ENCODE measurements around the gene NDUFA12.

NDUFA12 gene

DNA sequence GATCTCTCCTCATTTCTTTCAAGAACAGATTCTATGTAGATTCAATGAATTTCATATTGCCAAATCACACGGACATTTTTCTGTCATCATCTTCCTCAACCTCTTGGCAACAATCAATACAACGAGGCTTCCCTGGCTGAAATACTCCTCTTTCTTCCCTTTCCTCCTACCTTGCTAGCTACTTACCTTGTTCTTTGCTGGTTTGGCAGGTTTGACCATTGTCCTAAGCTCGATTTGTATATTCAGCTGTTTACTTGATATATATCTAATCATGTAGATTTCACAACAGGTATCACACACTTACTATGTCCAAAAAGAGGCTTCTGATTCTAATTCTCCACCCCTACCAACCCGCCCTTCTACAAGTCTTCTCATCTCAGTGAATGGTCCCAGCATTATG lies 23.6 kb downstream of the NDUFA12 start:
- no peak for DNase-seq

DNA sequence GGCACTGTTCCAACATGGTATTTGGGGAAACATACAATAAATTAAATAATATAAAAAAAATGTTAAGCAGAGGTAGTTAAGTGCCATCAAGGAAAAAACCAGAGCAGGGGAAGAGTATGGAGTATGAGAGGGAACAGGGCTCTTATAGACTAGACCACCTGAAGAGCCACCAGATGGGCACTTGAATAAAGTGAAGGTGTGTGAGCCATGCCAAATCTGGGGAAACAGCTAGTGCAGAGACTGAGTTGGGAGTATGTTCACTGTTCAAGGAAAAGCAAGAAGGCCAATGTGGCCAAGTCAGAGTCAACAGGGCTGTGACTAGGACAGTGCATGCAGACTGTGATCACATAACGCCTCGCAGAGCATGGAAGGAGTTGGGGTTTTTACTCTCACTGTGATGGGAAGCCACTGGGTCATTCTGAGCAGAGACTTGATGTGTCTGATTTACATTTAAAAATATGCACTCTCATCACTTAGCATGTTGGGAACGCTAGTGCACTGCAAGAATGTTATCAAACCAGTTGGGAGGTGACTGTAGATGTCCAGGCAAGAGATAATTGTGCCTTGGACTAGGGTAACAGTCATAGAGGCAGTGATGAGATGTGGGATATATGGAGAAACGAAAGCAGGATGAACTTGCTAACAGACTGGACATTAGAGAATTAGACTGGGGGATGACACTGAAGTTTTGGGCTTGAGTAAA lies 25.6 kb downstream of the NDUFA12 start:
- DNase-seq = no peak

DNA sequence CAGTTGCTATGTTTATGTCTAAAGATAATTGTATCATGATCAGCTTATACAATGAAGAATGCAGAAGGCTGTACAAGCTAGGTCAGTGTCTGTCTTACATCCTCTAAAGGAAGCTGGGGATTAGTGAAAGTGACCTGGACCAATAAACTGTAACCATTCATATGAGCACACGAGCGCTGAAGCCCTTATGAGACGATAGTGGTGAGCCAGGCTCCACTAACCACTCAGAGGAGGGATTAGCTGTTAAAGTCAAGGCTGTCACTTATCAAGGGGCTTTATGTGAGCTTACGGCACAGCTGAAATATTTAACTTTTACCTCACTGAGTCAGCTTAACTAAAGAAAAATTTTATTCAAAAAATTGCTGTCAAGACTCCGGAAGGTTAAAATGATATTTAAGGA lies 30.3 kb downstream of the NDUFA12 start:
- DNase-seq = no peak

DNA sequence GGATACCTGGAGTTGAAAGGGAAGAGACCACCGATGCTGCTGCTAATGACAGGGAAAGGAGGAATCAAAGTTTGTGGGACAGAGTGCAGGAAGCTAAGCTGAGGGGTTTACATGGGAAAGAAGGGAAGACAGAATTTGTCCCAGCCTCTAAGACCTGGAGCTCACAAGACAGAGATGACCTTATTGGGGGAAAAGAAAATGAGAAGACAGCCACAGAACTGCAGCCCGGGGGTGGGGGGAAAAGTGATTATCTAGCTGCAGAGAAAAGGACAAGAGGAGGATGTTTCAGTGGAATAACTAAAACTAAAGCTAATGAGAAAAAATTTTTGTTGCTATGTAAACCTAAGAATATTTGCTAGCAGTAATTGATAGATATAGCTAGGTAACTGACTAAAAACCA lies 30.7 kb downstream of the NDUFA12 start:
- DNase-seq = no peak

DNA sequence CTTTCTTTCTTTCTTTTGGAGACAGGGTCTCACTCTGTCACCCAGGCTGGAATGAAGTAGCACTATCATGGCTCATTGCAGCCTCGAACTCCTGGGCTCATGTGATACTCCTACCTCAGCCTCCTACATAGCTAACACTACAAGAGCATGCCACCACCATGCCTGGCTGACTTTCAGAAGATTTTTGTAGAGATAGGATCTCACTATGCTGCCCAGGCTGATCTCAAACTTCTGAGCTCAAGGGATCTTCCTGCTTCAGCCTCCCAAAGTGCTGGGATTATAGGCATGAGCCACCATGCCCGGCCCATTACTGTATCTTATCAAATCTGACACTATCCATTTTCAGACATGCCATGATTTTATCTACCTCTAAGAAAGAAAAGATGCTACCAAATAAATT lies 31.6 kb downstream of the NDUFA12 start:
- no peak for DNase-seq

DNA sequence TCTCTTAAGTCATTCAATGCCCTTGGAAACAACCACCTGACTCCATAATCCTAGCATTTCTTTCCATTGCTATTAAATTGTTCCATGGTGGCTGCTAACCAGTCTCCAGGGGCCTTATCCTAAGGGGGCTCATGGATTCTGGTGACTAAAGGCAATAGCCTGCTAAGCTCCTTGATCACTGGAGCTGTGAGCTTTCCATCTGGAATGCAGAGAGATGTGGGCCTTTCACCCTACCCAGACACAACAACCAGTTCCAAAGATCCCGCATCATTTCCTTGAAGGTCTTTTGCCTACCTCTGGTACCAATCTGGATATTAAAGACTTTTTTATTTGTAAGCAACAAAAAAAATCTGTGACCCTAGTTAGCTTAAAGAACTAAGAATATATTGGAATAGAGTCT lies 32.9 kb downstream of the NDUFA12 start:
- DNase-seq = no peak

DNA sequence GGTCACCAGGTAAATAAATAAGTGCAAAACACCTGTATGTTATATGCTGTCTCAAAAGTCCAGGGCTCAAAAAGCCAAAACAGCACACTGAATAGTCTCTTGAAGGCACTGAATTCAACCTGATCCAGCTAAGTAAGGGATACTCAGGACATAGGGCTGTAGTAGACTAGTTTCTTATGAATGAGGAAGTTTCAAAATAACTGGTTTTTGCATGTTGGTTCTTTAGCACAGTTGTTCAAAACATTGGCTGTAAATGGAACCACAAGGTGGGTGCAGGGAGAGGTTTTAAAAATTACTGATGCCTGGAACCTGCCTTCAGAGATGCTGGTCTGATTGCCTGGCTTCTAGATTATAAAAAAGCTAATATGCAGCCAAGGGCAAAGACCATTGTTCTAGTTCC lies 34.1 kb downstream of the NDUFA12 start:
- DNase-seq = no peak

DNA sequence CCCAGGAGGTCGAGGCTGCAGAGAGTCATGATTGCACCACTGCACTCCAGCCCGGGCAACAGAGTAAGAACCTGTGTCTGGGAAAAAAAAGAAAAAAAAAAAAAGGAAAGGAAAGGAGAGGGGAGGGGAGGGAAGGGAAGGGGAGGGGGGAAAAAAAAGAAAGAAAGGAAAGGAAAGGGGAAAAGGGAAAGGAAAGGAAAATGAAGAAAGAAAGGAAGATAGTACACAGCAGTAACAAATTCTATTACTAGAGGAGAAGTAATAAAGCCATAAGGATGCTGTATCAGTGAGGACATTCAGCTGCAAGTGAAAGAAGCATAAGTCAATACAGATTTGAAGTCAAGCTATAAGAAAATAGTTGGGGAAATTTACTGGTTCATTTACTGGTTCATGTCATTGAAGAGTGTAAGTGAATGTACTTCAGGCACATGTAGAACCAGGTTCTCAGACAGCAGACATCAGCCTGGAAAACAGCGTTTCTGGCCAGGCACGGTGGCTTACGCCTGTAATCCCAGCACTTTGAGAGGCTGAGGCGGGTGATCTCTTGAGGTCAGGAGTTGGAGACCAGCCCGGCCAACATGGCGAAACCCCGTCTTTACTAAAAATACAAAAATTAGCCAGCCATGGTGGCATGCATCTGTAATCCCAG lies 37.4 kb downstream of the NDUFA12 start:
- no peak for DNase-seq

DNA sequence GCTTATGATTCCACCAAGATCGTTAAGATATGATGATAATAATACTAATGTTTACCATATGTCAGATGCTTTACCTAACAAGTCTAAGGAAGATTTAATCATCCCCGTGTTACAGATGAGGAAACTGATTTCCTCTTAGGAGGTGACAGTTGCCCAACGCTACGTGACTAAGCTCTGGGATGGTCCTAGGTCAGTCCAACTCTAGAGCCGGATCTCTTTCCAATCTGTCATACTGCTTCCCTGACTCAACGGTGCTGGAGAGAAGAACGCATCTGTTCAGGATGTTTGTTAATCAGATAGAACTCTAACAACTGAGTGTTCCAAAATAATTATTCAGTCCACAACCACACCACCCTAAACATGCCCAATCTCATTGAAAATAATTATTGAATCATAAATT lies 39.8 kb downstream of the NDUFA12 start:
- DNase-seq = no peak

DNA sequence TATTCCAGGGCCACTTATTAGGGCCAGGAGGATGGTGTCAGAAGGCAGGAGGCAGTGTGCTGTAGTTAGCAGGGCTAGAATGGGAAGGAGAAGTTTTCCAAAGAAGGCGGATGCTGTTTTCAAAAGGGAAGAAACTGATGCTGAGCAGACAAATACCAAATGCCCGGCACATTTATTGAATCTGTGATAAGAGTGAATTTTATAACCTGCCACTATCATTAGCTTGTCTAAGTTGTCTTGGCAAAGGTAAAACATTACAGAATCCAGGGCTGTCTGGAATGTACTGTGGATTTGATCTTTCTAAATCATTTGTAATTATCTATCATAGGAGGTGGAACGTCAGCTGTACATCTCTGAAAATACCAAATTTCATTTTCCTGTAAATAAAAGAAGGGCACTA lies 40.8 kb downstream of the NDUFA12 start:
- DNase-seq = no peak

DNA sequence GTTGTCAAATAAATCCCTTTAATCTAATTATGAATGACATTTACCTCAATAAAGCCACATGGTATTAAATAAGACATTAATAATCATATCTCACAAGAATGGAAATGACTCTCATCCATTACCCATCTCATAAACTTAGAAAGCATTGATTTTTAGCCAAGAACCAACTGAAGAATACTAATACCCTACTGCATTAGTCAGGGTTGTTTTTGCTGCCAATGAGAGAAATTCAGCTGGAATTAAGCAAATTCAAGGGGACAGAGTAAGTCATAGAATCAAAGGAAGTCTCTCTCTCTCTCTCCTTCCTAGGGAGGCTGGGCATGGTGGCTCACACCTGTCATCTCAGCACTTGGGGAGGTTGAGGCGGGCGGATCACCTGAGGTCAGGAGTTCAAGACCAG lies 41.6 kb downstream of the NDUFA12 start:
- DNase-seq = no peak

DNA sequence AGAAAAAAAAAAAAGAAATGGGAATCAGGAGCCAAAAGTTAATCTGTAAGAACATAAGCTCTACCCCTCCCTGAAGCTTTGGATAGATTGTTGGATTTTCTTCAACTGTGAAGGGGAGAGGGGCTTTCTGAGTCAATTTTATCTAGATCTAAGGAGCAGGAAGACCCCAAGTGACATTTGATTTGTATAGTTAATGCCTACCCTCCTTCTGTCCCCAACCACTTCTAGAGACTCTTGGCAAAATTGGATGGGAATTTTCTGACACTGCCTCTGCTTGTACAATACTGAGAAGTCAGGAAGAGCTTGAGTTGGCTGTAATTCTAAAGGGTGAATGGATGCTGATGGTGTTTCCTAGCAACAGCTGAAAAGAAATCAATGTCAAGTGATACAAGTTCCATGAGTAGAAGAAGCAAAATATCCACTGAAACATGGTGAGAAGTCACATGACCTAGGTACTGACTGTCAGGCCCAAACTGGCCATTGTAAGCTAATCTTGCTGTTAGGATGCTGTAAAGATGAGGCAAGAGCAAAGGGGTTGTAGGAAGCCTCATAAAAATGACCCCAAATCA lies 42.2 kb downstream of the NDUFA12 start:
- no peak for DNase-seq

DNA sequence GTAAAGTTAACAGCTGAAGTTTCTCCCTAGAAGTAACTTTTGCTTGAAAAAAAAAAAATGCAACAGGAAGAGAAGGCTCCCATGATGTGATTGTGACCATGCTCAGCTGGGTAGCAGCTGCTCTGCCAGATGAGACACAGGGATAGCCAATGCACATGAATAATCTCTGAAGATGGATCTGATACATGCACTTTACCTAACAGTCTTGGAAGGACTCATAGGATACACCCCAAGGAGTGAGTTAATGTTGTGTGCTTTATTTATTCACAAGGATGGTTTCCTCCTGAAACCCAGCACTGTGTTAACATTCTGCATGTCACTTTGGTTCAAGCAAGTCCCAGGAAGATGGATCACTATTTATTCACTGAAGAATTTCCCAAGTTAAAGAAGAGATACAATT lies 46.5 kb downstream of the NDUFA12 start:
- no peak for DNase-seq

DNA sequence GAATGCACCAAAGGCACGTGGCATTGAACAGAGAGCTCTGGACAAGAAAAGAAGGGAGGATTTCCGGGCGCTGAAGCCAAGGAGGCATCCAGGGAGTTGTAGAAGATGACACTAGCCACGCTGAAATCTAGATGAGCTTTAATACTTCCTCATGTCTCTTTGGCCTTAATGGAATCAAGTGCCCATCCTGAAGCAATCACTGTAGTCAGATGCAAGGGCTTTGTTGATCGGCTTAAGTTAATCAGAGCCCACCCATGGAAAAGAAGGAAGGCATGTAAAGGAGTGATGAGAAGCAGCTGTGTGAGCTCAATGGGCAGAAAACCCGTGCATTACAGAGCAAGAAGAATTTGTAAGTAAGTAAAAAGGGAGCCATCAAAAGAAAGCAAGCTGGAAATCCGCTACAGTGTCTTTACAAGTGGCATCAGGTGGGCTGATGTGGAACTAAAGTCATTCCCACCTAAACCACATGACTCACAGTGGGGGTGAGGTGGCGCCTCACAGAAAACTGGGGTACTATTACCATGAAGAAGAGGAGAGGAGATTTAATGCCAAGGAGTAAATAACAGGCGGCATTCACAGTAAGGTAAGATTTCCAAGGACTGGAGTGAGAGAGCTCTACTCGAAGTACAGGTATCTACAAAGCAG lies 48.4 kb downstream of the NDUFA12 start:
- no peak for DNase-seq

DNA sequence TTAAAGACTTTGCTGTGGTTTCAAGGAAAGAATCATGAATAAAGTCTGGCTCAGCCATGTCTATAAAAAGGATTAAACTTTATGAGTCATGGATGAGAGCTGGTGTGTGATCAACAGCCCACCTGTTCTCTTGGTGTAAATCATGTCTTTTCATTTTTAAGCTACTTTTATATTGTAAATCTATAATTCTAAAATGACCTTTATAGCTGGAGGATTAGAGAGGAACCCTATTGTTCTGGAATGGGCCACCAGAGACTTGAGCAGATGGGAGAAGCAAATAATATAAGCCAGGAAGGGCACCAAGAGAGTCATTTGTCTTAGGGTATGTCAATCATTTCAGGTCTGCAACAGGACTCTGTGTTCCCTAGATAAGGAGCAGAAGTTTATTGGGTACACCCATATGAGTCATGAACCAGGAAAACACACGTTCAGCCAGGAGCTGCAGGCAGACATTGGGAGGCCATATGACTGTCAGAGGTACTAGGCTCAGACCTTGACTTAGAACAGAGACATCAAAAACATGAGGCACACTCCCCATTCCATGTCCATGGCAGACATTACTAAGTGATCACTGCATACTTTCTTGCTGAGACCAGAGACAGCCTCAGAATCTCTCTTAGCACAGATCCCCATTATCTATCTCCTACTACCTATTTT lies 49.3 kb downstream of the NDUFA12 start:
- no peak for DNase-seq

DNA sequence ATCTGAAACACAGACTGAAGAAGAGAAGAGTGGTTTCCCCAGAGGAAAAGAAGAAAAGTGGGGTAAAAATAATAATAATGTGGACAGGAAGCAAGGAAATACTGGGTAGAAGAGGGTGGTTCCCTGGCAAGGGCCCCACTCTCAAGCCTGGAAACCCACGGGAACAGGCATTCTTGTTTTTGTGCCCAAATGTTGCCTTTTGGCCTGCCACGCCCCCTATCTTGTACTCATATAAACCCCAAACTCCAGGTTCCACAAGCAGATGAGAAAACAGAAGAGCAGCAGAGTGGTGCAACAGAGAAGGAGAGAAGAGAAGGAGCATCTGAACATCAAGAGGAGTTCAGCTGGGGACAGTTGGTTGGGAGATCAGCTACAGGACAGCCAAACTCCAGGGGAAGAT lies 51.2 kb downstream of the NDUFA12 start:
- DNase-seq = no peak

DNA sequence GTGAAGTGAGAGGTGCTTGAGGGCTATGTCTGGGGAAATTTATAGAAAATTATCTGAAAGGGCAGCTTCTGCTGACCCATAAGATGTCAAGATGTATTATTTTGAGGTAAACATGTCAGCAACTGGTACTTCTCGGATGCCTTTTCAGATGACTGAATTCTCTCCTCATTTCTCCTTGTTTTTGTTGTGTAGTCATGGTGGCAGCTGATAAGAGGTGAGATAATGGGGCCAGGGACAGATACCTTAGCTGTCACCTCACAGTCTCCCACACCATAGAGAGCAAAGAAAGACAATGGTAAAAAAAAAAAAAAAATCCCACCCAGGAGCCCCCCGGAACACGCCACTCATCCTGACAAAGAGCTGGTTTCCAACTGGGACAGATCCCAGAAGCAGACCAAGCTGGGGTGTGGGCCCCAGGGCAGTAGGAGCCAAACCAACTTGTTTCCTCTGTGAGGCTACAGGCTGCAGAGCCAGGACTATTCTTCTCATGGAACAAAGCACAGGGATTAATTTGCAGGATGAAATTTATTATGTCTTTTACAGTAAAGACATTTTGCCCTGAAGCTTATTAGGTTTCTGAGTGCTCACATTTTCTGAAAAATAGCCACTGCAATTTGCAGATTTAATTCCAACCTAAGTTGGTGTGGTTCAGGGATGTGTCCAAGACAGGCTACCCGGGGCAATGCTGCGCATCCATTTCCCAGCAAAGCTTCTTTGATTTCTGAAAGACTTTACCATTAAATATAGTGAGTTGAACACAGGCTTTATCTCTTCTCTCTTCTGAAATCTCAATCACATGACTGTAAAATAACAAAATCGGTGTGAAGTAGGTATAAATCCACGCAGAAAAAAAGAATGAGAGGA lies 52.2 kb downstream of the NDUFA12 start:
- DNase-seq = no peak

DNA sequence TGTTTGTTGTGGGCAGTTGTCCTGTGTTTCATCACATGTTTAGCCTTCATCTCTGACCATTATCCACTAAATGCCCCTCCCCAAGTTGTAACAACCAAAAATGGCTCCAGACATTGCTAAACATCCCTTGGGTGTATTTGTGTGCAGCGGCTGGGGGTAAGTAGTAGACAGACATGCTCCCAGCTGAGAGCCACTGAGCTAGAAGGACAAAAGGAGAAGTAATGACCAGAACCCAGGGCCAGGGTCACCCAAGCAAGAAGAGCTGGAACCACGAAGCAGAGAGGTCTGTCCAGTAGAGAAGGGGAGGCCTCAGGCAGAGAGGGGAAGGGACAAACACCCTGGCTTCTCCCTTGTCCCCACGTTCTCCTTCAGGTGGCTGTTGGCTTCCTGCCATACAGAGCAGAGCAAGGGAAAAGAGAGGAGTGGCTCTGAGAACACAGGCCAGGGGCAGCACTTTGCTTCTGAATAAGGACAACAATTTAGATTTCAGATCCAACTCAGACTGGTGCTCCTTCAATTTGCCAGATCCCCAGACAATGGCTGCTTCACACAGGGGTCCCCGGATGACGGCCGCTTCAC lies 55.2 kb downstream of the NDUFA12 start:
- no peak for DNase-seq

DNA sequence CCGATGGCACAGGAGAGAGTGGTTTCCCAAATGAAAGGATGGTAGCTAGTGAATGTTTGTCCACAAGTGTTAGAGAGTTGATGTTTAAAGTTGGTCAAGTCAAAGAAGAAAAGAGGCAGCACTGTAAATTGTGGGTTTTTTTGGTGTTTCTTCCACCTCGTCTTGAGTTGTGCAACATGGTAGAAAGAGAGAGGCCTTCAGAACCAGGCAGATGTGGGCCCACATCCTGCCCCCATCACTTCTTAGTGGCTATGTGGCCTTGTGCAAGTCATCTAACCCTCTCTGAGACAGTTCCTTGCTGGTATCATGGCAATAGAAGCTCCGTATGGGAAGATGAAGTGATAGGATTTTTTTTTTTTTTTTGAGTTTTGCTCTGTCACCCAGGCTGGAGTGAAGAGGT lies 60.8 kb downstream of the NDUFA12 start:
- peak; percentile 18 for DNase-seq

DNA sequence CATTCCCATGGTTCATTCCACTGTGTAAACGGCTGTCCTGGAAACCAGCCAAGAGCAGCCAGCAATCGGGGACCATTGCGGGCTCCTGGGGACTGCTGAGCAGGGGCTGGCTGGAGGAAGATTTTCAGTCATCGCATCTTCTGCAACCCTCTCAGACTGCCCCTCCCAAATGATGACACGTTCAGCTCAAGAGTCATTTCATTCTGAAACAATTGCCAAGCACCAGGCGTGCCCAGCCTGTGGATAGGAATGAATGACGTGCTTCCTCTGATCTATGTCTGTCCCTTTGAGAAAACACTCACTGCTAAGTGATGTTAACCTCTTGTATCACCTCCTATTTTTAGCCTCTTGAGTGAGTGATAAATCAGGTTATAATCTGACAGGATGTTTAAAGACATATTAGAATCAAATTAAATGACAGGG lies 62.0 kb downstream of the NDUFA12 start:
- DNase-seq = peak; percentile 67

DNA sequence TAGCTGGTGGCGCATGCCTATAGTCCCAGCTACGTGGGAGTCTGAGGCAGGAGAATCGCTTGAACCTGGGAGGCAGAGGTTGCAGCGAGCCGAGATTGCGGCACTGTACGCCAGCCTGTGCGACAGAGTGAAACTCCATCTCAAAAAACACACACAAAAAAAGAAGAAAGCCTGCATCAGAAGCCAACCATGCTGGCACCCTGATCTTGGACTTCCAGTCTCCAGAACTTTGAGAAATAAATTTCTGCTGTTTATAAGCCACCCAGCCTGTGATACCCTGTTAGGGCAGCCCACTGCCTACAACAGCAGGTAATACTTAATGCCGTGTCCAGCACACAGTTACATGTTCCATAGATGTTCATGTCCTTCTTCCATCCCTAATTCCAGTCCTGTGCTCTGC lies 62.7 kb downstream of the NDUFA12 start:
- no peak for DNase-seq

DNA sequence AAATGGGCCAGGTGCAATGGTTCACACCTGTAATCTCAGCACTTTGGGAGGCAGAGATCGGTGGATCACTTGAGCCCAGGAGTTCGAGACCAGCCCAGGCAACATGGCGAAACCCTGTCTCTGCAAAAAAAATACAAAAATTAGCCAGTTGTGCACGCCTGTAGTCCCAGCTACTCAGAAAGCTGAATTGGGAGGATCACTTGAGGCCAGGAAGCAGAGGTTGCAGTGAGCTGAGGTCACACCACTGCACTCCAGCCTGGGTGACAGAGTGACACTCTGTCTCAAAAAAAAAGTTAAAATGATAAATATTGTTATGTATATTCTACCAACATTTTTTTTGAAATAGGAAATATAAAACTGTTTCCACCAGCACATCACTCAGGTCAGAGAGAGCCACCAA lies 64.9 kb downstream of the NDUFA12 start:
- DNase-seq = no peak

All from CD4-positive, alpha-beta T cell treated with Interleukin-15 for 1 hour (primary cell).